Endothelial cell of umbilical vein (primary cell): Measurements from ENCODE around the gene APBB2.

Experiments used
- CTCF ChIP-seq, 2 donors: IDR thresholded peaks; 1 replicate in 1 of 2; 2 replicates in 1 of 2; pipeline ENCODE4 v1.5.1; 2011; ENCODE audit warnings: low read length in 2 of 2, mild to moderate bottlenecking in 2 of 2, moderate library complexity in 2 of 2, control low read depth in 1 of 2, inconsistent platforms in 1 of 2, low read depth in 1 of 2; ENCODE audit not compliant: insufficient read depth in 1 of 2; ENCODE audit errors: extremely low read depth in 1 of 2
- POLR2A ChIP-seq: IDR thresholded peaks from 2 replicates; pipeline ENCODE4 v1.6.1; 2012; ENCODE audit warnings: low read depth, mild to moderate bottlenecking, control low read depth, low read length

GRCh38 chr4:41150401-41150800, 63.9 kb downstream of the APBB2 start:
- no peak for TF ChIP-seq POLR2A
- TF ChIP-seq CTCF (IDR thresholded peaks at IDR 0.05; ENCODE audit: extremely low read depth in 1 of 2, insufficient read depth in 1 of 2, low read depth in 1 of 2, low read length in 2 of 2), result no peak
